HG02840 (cell line): ENCODE results near the gene ZNF213.

Experiments
- ATAC-seq: cut with Tn5 transposase; IDR thresholded peaks from one replicate; pipeline ENCODE4 v1.9.1; 2021; ENCODE audit warnings: mild to moderate bottlenecking, moderate library complexity, moderate number of reproducible peaks; ENCODE audit not compliant: unreplicated experiment, low FRiP score

Gene ZNF213

GRCh38 chr16:3145660-3146059 lies 10.8 kb downstream of the ZNF213 start:
- ATAC-seq = no peak

DNA sequence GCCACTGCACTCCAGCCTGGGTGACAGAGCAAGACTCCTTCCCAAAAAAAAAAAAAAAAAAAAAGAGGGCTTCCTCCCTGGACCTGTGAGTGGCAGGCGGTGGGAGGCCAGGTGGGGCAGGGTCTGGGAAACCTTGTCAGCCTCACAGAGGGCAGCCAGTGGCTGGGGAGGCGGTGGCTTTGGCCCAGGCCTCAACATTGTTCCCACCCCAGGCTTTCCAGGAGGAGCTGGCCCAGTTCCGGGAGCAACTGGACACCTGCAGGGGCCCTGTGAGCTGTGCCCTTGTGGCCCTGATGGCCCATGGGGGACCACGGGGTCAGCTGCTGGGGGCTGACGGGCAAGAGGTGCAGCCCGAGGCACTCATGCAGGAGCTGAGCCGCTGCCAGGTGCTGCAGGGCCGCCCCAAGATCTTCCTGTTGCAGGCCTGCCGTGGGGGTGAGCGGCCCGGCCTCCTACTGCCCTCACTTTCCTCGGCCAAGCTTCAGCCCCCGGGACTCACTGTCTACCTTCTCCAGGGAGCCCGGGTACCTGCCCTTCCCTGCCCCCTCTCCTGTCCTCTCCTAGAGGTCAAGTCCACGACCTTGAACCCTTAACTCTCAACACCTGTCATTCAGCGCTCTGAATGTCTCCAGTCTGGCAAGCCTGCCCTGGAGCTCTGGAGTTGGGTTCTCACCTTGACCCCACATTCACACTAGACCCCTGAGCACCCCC lies 12.4 kb downstream of the ZNF213 start:
- no peak for ATAC-seq

DNA sequence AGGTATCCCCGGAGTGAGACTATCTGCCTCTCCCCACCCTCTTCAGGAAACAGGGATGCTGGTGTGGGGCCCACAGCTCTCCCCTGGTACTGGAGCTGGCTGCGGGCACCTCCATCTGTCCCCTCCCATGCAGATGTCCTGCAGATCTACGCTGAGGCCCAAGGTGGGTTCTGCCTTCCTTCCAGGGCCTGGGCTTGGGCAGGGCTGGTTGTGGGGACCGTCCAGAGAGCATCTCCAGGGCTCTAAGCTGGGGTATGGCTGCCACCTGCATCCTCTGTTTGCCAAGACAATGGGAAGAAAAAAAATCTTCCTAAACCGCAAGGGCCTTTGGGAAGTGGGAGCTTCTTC lies 12.9 kb downstream of the ZNF213 start:
- ATAC-seq = no peak

GRCh38 chr16:3148256-3149192 lies 13.7 kb downstream of the ZNF213 start:
- ATAC-seq = no peak

GRCh38 chr16:3149193-3149530 lies 14.3 kb downstream of the ZNF213 start:
- ATAC-seq = no peak

GRCh38 chr16:3149630-3150345 lies 15.0 kb downstream of the ZNF213 start:
- ATAC-seq = no peak

DNA sequence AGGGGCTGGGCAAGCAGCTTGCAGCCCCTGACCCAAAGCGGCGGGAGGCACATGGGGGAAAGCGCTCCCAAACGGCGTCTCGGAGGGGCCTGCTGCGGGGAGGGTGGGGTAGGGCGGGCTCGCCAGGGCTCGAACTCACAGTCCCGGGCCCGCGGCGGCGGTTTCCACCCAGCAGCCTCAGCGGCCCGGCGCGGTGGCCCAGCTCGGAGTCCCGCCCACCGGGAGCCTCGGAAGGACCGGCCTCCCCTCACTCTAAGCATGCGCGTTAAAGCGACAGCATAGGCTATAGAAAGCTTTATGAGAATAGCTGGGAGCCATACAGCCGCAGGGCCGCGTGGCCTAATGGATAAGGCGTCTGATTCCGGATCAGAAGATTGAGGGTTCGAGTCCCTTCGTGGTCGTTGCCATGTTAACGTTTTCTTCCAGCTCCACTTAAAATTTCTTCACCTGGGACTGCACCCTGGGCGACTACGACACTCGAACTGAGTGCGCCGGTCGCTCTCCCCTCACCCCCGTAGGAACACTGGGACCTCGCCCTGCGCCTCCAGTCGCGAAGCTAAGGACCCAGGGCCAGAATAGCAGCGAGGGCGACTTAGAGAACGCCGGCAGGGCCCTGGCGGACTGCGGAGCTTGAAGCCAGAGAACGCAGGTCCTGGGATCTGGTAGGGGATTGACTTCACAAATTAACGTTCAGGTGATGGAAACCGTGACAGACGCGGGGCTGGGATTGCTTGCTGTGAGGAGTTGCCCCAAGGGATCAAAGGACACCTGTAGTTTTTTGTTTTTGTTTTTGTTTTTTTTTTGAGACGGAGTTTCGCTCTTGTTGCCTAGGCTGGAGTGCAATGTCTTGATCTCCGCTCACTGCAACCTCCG lies 15.8 kb downstream of the ZNF213 start:
- ATAC-seq = peak; percentile 72

- no peak for ATAC-seq
Observed at GRCh38 chr16:3152027-3152276, 17.1 kb downstream of the ZNF213 start.

GRCh38 chr16:3152277-3152990 lies 17.6 kb downstream of the ZNF213 start:
- no peak for ATAC-seq

- ATAC-seq = no peak
Observed at GRCh38 chr16:3152991-3153368, 18.2 kb downstream of the ZNF213 start.

DNA sequence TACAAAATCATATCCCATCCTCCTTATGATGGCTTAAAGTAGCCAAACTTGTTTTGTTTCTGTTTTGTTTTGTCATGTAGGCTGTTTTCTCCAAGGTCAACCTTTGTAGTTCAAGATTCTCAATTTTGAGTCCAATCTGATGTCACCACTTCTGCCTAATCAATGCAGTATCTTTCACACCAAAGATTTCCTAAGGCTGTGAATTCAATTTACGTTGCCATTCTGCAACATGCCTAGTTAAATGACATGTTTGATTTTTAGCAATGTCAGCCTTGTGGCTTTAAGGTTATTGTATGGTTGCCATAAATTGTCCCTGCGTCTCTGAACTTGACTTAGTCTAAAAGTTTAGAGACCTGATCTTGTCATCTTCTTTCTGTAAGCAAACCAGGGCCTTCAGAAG lies 20.4 kb downstream of the ZNF213 start:
- ATAC-seq = no peak

GRCh38 chr16:3155972-3156371 lies 21.1 kb downstream of the ZNF213 start:
- no peak for ATAC-seq

- no peak for ATAC-seq
Observed at GRCh38 chr16:3157229-3158025, 22.6 kb downstream of the ZNF213 start.

GRCh38 chr16:3158026-3158509 lies 23.2 kb downstream of the ZNF213 start:
- no peak for ATAC-seq

DNA sequence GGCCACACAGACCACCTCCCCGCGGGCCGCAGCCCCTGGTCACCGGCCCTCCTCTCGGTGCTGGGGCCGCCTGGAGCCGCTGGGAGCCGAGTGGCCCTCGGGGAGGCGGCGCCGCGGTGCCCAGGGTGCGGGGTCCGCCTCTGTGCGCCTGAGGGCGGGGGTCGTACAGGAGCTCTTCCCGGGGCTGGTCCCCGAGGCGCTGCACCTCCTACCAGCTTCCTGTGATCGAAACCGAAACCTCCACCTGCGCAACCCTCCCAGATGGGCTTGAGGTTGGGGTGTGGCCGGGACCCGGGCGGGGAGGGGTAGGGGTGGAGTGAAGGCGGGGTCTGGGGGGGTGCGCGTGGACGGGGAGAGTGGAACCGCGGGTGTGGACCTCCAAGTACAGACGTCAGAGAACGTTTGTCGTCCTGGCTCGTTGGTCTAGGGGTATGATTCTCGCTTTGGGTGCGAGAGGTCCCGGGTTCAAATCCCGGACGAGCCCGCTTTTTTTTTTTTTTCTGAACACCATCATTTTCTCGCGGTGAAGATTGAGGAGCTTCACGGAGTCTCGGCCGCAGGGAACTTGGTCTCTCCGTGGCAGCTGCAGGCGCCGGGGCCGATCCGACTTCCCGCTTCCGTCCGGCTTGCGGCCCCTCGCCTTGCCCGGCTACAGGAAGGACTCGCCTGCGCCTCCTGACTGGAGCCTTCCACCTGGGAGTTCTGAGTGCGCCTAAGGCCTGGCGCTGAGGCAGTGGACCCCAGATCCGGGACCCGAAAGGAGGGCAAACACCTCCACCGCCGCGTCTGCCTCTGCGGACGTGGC lies 23.9 kb downstream of the ZNF213 start:
- no peak for ATAC-seq

GRCh38 chr16:3161235-3162018 lies 26.6 kb downstream of the ZNF213 start:
- no peak for ATAC-seq

DNA sequence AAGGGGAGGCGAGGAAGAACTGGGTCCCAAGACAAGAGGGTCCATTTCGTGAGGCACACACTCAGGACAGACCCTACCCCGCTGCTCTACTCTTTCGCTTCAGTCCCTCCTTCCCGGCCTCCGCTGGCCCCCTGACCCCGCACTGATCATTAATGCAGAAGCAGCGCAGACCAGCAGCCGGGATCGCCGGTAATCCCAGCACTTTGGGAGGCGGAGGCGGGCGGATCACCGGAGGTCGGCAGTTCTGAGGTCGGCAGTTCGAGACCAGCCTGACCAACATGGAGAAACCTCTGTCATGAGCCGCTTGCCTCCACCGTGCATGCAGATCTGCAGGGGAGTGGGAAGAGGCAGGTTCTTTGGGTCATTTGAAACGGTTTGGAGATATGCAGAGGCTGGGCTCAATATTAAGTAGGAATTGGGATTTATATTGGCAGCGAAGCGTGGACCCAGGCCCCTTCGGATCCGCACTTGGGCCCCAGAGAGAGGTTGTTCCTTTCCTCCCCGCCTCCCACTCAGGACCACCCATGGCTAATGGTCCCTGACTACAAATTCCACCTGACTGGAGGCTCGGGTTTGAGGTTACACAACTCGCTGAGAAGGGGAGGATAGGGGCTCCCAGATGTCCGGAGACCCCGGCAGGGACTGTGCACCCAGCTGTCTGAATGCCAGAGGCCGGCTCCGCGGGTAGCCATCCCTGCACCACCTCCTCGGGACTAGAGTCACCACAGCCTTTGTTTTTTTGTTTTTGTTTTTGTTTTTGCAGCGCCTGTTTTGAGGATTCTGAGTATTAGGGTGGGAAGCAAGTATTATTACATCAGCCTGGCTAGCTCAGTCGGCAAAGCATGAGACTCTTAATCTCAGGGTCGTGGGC lies 29.5 kb downstream of the ZNF213 start:
- ATAC-seq = no peak
